Colon (tissue), 2 donors: ENCODE results near the gene MT1X.
"Not testable (repeated sequence)": the region's sequence is repeated elsewhere in the genome, so short reads cannot be mapped to it uniquely, and the experiment has no call there.

ENCODE experiments used
- FAIRE-seq: peaks from 2 replicates; lab custom pipeline; 2012; peaks lifted over from hg19 to GRCh38; lab: Jason Lieb, UNC
- donor health status: control.
- donor health status: control.

The MT1X gene

DNA sequence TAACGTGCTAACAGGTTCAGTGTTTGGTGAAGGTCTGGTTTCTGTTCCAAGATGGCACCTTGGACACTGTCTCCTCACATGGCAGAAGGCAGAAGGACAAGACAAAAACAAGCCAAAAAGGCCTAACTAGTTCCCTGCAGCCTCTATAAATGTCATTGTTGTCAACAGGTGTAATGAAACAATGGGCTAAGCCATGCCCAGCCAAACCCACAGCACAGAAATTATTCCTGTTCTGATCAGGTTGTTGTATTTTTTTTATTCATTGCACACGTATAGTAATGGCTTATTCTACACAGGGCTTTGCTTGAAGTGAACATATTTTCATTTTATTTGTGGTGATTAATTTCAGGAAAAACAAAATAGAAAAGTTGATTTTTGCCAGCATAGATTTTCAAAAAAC is 31.5 kb downstream of the MT1X start:
- FAIRE-seq, result no peak

DNA sequence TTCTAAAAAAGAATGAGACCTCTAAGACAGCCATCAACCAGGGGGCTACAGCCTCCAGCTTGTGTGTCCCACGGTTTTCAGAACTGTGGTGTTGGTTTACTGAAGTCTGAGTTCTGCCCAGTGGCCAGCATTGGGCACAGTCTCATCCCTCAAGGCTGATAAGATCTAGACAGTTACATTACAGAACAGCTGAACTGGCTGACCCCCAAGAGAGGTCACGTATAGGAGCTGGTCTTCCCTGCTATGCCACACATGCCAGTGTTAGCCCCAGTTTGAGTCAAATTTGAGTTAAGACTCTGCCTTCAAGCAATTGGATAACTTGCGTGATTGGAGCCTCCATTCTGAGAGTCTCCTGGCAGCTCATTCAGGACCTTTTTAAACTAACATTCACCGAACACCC is 32.9 kb downstream of the MT1X start:
- no peak for FAIRE-seq

DNA sequence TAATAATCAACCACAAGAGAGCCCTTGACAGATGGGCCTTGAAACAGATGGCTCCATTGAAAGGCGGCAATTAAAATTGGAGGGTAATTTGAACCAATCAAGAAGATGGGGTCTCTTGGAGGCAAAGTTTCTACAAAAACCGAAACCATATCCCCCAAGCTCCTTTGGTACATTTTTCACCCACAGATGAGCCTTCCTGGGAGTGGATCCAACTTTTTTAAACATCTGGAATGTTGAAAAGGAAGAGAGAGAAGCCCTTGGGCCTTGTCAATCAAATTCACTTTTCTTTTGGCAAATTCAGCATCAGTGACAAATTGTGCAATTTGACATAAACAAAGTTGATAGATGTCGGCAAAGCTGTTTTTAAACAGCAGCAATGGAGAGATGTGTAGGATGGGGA is 34.5 kb downstream of the MT1X start:
- no peak for FAIRE-seq

DNA sequence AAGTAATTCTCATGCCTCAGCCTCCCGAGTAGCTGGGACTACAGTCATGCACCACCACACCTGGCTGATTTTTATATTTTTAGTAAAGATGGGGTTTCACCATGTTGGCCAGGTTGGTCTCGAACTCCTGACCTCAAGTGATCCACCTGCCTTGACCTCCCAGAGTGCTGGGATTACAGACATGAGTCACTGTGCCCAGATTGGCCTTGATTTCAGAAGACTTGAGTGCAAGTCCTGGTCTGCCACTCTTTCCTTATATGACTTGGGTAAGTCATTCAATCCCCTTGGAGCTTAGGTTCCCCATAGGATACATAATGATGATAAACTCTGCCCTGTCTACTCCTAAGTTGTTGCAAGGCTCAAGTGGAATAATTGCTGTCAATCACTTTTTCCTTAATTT is 35.3 kb downstream of the MT1X start:
- not testable (repeated sequence) for FAIRE-seq

DNA sequence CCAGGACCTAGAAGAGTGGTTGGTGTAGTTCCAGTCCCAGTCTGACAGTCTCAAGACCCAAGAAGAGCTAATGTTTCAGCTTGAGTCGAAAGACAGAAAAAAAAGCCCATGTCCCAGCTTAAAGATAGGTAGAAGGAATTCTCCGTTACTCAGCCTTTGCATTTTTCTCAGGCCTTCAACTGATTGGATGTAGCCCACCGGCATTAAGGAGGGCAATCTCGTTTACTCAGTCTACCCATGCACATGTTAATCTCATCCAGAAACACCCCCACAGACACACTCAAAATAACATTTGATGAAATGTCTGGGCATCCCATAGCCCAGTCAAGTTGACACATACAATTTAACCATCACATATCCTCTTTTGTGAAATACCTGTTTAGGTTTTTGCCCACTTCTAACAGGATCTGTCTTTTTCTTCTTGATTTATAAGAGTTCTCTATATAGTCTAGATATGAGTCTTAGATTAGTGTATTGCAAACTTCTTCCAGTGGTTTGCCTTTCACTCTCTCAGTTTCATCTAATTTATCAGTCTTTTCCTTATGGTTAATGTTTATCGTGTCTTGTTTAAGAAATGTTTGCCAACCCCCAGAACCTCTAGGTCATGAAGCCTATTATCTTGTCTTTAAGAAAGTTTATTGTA is 40.1 kb downstream of the MT1X start:
- no peak for FAIRE-seq

DNA sequence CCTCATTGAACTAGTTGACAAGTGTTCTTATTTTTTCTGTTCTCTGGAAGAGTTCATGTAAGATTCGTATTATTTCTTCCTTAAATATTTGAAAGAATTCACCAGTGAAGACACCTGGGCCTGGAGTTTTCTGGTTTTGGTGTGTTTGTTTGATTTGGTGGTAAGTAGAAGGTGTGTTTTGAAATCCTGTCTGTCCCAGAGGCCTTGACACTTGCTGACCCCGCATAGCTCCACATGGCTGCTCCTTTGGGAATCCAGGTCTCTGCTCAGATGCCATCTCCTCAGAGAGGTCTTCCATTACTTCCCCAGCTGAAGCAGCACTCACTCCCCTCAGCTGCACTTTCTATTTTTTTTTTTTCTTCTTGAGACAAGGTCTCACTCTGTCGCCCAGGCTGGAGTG is 41.9 kb downstream of the MT1X start:
- no peak for FAIRE-seq

DNA sequence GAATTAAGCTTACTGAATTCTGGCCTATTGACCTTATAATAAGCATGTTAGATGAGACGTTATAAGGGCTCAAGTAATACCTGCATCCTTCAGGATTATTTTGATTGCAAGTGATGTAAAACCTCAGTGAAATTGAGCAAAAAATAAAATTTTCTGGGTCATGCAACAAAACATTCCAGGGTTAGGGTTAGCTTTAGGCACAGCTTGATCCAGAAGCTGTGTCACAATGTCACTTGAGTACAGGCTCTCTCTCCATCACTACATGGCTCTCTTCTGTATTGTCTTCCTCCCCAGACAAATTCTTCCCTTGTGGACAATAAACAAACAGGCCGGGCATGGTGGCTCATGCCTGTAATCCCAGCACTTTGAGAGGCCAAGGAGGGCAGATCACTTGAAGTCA is 44.0 kb downstream of the MT1X start:
- FAIRE-seq, result no peak

DNA sequence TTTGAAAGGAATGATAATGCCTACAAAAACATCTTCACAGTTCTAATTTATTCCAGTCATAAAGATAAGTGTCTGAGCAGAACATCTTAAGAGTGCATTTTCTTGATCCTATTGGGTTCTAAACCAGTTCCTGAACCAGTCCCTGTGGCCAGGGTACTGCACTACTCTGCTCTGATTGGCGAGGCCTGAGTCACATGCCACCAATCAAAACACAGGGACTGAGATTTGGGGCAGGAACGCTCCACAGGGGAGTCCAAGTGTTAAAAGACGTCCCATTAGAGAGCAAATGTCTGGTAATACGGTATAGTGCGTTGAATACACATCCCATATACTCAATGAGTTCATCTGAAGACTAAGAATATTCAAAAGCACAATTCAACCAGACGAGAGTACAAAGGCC is 44.7 kb downstream of the MT1X start:
- FAIRE-seq, result no peak

DNA sequence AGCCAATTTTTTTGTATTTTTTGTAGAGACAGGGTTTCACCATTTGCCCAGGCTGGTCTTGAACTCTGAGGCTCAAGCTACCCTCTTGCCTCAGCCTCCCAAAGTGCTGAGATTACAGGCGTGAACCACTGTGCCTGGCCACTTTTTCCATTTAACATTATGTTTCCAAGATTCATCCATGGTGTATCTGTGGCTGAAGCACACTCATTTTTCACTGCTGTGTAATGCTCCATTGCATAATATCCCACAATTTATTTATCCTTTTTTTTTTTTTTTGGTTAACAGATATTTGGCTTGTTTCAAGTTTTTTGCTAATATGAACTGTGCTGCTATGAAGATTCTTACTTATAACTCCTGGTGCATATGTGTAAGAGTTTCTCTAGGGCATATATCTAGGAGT is 45.8 kb downstream of the MT1X start:
- no peak for FAIRE-seq

DNA sequence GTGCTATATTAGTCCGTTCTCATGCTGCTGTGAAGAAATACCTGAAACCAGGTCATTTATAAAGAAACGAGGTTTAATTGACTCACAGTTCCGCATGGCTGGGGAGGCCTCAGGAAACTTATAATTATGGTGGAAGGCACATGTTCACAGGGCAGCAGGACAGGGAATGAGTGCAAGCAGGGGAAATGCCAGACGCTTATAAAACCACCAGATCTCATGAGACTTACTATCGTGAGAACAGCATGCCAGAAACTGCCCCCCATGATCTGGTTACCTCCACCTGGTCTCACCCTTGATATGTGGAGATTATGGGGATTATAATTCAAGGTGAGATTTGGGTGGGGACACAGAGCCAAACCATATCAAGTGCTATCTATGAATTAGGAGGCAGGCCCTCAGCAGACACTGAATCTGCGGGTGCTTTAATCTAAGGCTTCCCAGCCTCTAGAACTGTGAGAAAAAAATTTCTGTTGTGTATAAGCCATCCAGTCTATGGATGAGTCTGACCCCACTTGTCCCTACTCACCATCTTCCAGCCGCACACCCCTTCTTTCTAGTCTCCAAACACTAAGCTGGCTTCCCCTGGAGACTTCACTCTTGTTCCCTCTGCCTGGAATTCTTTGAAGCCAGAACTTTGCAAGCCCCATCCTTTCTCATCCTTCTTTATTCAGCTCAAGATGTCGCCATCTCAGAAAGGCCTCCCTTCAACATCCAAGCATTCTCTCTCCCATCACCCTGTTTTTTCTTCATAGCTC is 46.9 kb downstream of the MT1X start:
- FAIRE-seq, result no peak

DNA sequence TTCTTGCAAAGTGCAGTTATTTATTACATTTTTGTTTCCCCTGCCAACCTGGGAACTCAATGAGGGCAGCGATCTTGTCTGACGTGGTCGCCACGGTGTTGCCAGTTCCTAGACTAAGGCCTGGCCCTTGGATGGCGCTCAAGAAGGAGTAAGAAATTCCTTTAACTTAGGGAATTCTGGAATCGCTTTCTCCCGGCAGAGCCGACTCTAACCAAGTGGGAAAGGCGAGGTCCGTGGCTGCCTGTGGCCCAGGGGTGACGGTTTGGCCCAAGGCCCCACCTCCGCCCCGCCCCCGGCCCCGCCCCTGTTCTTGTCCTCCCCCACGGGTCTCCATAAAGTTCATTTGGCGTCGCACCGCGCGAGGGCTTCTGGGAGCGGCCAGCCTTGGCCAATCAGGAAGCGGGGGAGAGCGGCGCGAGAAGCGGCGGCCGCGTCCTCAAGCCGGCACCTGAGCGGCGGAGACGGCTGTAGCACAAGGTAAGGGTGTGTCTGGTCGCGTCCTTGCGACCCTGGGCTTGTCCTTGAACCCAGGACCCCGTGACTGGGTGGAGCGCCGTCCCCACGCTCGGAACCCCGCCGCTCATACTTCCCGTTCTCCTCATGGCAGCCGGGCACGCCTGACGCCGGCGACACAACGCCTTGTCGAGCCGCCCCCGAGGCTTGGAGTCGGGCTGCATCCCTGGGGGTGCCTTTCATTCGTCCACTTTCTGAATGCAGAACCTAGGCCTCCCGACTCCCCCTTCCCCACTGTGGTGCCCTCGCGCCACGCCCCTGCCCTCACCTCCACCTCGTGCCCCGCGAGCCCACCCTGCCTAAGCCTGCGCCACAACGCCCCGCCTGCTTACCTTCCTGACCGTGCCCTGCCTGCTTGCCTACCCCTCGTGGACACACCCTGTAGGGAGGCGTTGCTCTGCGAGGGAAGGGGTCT is 47.7 kb downstream of the MT1X start, which contains the start of gene NUP93:
Gene NUP93 (plus strand): TSS at position 395 of the 928 bp plus-strand sequence. CDS start 18,119 bp downstream, outside the sequence.
- no peak for FAIRE-seq

DNA sequence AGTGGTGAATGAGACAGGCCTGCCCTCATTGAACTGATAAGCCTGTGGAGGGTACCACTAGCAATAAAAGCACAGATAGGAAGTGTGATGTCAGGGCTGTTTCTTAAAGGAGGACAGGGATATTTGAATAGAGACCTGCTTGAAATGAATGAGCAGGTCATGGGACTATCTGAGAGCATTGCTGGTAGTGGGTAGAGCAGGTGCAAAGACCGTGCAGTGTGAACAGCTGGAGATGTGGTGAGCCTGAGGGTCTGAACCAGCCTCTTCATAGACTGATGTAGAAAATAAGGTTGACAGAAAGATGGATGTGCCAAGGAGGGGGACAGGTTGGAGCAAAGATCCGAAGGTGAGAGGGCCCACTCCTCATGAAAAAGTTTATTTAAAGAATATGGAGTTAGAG is 50.1 kb downstream of the MT1X start:
- FAIRE-seq, result no peak

DNA sequence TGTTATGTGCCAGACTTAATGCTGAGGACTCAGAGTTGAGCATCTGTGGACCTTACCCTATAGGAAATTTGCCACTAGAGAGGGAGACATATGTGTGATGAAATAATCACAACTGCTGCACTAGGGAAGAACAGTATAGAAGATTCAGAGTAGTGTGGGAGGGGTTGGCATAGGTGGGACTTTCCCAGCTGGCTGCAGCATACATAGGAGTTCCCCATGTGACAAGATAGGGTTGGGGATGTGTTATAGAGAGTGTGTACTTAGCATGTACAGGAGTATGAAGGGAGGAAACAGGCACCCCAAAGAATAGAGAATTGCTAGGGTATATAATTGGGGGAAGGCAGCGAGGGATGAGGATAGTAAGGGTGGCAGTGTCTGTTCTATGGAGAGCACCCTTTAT is 50.6 kb downstream of the MT1X start:
- FAIRE-seq, result no peak
